ENCODE data around the gene CARF. TPM values are rescaled to one million over a fixed set of nuclear protein-coding genes. Genes with fewer than 3 reads are reported as not detected.
"Not testable (repeated sequence)": the region's sequence is repeated elsewhere in the genome, so short reads cannot be mapped to it uniquely, and the experiment has no call there.

Gene CARF
- polyA plus RNA-seq, 1 donor from 2014 or later: 20.1 TPM

DNA sequence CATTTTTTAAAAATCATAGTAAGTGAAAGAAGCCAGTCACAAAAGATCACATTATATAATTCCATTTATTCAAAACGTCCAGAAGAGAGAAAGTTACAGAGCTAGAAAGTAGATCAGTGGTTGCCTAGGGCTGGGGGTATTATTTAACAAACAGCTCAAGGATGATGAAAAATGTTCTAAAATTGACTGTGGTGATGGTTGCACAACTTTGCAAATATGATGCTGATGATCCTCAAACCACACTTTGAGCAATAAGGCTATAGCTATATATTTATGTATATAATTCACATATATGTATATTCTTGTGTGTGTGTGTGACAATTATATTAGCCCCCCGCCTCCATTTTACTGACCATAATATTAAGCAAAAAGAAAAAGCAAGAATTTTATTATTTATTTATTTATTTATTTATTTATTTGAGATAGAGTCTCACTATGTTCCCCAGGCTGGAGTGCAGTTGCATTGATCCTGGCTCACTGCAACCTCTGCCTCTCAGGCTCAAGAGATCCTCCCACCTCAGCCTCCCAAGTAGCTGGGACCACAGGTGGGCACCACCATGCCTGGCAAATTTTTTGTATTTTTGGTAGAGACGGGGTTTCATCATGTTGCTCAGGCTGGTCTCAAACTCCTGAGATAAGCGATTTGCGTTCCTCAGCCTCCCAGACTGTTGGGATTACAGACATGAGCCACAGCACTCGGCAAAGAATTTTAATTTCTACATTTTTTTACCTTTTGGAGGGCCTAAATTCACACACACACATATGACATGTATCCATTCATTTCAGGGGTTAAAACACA, 2.5 kb upstream of the CARF start:
- no peaks in the 10 kb centered on the region for H3K9me2 ChIP-seq (ENCODE audit: insufficient read depth, low read length)
- peak overlapping the region; percentile 97 for H3K4me2 ChIP-seq (ENCODE audit: low read length)
- H2AFZ ChIP-seq (ENCODE audit: low read depth, low read length): no peak overlapping the region
- peak overlapping the region; percentile 93 for H3K4me3 ChIP-seq (ENCODE audit: low read length)
- no peak overlapping the region for H3K27ac ChIP-seq (ENCODE audit: low read length)
- TF ChIP-seq REST (IDR thresholded peaks at IDR 0.05; ENCODE audit: borderline replicate concordance): no peak
- TF ChIP-seq MXI1 (conservative IDR thresholded peaks at IDR 0.05; ENCODE audit: poor library complexity, severe bottlenecking): no peak
- TF ChIP-seq POLR2AphosphoS5 (IDR thresholded peaks at IDR 0.05): no peak
- no peak for TF ChIP-seq TAF1 (IDR thresholded peaks at IDR 0.05; ENCODE audit: low read depth)
- peaks cover 26% of the 10 kb centered on the region for H3K79me2 ChIP-seq (replicated peaks; ENCODE audit: insufficient read depth, low read length)
- H4K20me1 ChIP-seq (ENCODE audit: insufficient read depth): no peaks in the 10 kb centered on the region
- no peaks in the 10 kb centered on the region for H3K9me3 ChIP-seq (ENCODE audit: low read length)
- H3K36me3 ChIP-seq (ENCODE audit: insufficient read depth, low read length): no peaks in the 10 kb centered on the region
- no peaks in the 10 kb centered on the region for H3K27me3 ChIP-seq (ENCODE audit: insufficient read depth, low read depth, low read length)
- no peaks in the 10 kb centered on the region for H3F3A ChIP-seq (ENCODE audit: insufficient read depth, low read length, poor library complexity, severe bottlenecking)
- H3K9ac ChIP-seq (ENCODE audit: low read length): no peak overlapping the region

DNA sequence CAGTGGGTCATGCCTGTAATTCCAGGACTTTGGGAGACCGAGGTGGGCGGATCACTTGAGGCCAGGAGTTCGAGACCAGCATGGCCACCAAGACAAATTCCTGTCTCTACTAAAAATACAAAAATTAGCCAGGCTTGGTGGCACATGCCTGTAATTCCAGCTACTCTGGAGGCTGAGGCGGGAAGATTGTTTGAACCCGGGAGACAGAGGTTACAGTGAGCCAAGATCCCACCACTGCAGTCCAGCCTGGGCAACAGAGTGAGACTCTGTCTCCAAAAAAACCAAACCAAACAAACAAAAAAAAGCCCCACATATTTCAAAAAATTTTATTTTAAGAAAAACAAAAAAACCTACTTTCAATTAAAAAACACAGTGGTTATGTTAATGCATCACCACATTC, 1.8 kb upstream of the CARF start:
- H3K79me2 ChIP-seq (replicated peaks; ENCODE audit: insufficient read depth, low read length): peaks cover 26% of the 10 kb centered on the region
- H3K9me3 ChIP-seq (ENCODE audit: low read length); H3F3A ChIP-seq (ENCODE audit: insufficient read depth, low read length, poor library complexity, severe bottlenecking); H3K36me3 ChIP-seq (ENCODE audit: insufficient read depth, low read length); H4K20me1 ChIP-seq (ENCODE audit: insufficient read depth); H3K9me2 ChIP-seq (ENCODE audit: insufficient read depth, low read length); H3K27me3 ChIP-seq (ENCODE audit: insufficient read depth, low read depth, low read length); H3K27ac ChIP-seq (ENCODE audit: low read length); H2AFZ ChIP-seq (ENCODE audit: low read depth, low read length): not testable (repeated sequence)
- peak overlapping the region; percentile 97 for H3K4me2 ChIP-seq (ENCODE audit: low read length)
- H3K9ac ChIP-seq (ENCODE audit: low read length): peak overlapping the region; percentile 90
- H3K4me3 ChIP-seq (ENCODE audit: low read length): peak overlapping the region; percentile 93

GRCh38 chr2:202910698-202911097, 1.4 kb upstream of the CARF start:
- Histone ChIP-seq H3F3A (ENCODE audit: insufficient read depth, low read length, poor library complexity, severe bottlenecking) (no peaks in the 10 kb centered on the region), H3K27me3 (ENCODE audit: insufficient read depth, low read depth, low read length) (no peaks in the 10 kb centered on the region), H3K4me3 (ENCODE audit: low read length) (peak overlapping the region; percentile 93), H3K36me3 (ENCODE audit: insufficient read depth, low read length) (no peaks in the 10 kb centered on the region), H4K20me1 (ENCODE audit: insufficient read depth) (no peaks in the 10 kb centered on the region), H3K9me3 (ENCODE audit: low read length) (no peaks in the 10 kb centered on the region), H3K27ac (ENCODE audit: low read length) (peak overlapping the region; percentile 98), H3K9ac (ENCODE audit: low read length) (peak overlapping the region; percentile 90), H2AFZ (ENCODE audit: low read depth, low read length) (peak overlapping the region; percentile 98), H3K79me2 (replicated peaks; ENCODE audit: insufficient read depth, low read length) (peaks cover 26% of the 10 kb centered on the region), H3K9me2 (ENCODE audit: insufficient read depth, low read length) (no peaks in the 10 kb centered on the region), H3K4me2 (ENCODE audit: low read length) (peak overlapping the region; percentile 97)
- TF ChIP-seq CTCF (IDR thresholded peaks at IDR 0.05; ENCODE audit: poor library complexity, severe bottlenecking): no peak
- no peak for TF ChIP-seq REST (IDR thresholded peaks at IDR 0.05; ENCODE audit: borderline replicate concordance)
- TF ChIP-seq POLR2AphosphoS5 (IDR thresholded peaks at IDR 0.05): no peak
- no peak for TF ChIP-seq MXI1 (conservative IDR thresholded peaks at IDR 0.05; ENCODE audit: poor library complexity, severe bottlenecking)
- TF ChIP-seq RAD21 (conservative IDR thresholded peaks at IDR 0.05): no peak
- TF ChIP-seq TAF1 (IDR thresholded peaks at IDR 0.05; ENCODE audit: low read depth): no peak
- TF ChIP-seq EP300 (conservative IDR thresholded peaks at IDR 0.05; ENCODE audit: poor library complexity, severe bottlenecking): no peak
- TF ChIP-seq SMC3 (conservative IDR thresholded peaks at IDR 0.05; ENCODE audit: poor library complexity): no peak
- TF ChIP-seq EZH2 (IDR thresholded peaks at IDR 0.05; ENCODE audit: borderline replicate concordance, insufficient read depth, low read length, poor library complexity, severe bottlenecking): no peak
